GM12878 (cell line): ENCODE data around the gene CTNNBL1. TPM values are rescaled to one million over a fixed set of nuclear protein-coding genes. Genes with fewer than 3 reads are reported as not detected.

Source experiments
- ATAC-seq: fragments of 200-7000 bp; cut with Tn5 transposase; 3 replicates; pipeline ENCODE4 v1.9.1; 2020; ENCODE audit warnings: mild to moderate bottlenecking, moderate library complexity
- BruUV-seq: library from RNA; stranded (reverse); fragments of 400-500 nt; replicated peaks from 2 replicates; lab custom pipeline; 2021; lab: Mats Ljungman, UMichigan
- CTCF ChIA-PET: fragments of 300-600 bp; sonication (Branson Sonifier 250); formaldehyde crosslinking; extraction: SDS; loops from one replicate; lab custom pipeline; 2021; ENCODE audit warnings: inconsistent platforms; lab: Yijun Ruan, JAX
- POLR2A ChIA-PET: fragments of 350-600 bp; formaldehyde crosslinking; extraction: SDS; loops from one replicate; lab custom pipeline; 2021; ENCODE audit warnings: inconsistent platforms; lab: Charles Lee
- RAD21 ChIA-PET: fragments of 300-600 bp; sonication (Branson Sonifier 250); formaldehyde crosslinking; loops from one replicate; lab custom pipeline; 2023; ENCODE audit warnings: antibody characterized with exemption; ENCODE audit not compliant: unreplicated experiment; lab: Charles Lee
- SMC1A ChIA-PET: fragments of 300-600 bp; sonication (Branson Sonifier 250); formaldehyde crosslinking; loops from one replicate; lab custom pipeline; 2023; ENCODE audit not compliant: unreplicated experiment, uncharacterized antibody; lab: Charles Lee
- DNase-seq: peaks from one replicate; pipeline ENCODE4 v3.0.0-alpha.2; 2011; ENCODE audit warnings: low read depth, low spot score
- FAIRE-seq: peaks from 3 replicates; lab custom pipeline; 2011; peaks lifted over from hg19 to GRCh38; lab: Jason Lieb, UNC
- H2AFZ ChIP-seq: 2 replicates; pipeline ENCODE4 v1.6.0; 2011; ENCODE audit warnings: low read depth, low read length, control low read depth; ENCODE audit not compliant: control insufficient read depth
- H3K27ac ChIP-seq: 2 replicates; pipeline ENCODE4 v1.5.1; 2011; ENCODE audit warnings: control low read depth; ENCODE audit not compliant: control insufficient read depth, insufficient read depth
- H3K27me3 ChIP-seq, 2 experiments: replicated peaks in 1 of 2; 2 replicates each; pipeline versions ENCODE4 v1.6.0 to v1.6.1; 2011; ENCODE audit warnings: low read length in 1 of 2; ENCODE audit not compliant: control insufficient read depth in 2 of 2, insufficient read depth in 2 of 2
- H3K36me3 ChIP-seq, 2 experiments: 2 replicates each; pipeline ENCODE4 v1.5.1; 2011; ENCODE audit warnings: low read length in 1 of 2; ENCODE audit not compliant: control insufficient read depth in 2 of 2, insufficient read depth in 2 of 2
- H3K4me1 ChIP-seq: 2 replicates; pipeline ENCODE4 v1.6.1; 2011; ENCODE audit warnings: mild to moderate bottlenecking, low read length, moderate library complexity, mixed read lengths; ENCODE audit not compliant: control insufficient read depth, insufficient read depth
- H3K4me2 ChIP-seq: 2 replicates; pipeline ENCODE4 v1.6.0; 2011; ENCODE audit warnings: control low read depth; ENCODE audit not compliant: control insufficient read depth, insufficient read depth
- H3K4me3 ChIP-seq: fragments of 200-600 bp; sonication (generic); 2 replicates; pipeline ENCODE4 v1.5.1; 2016
- H3K79me2 ChIP-seq: 2 replicates; pipeline ENCODE4 v1.6.0; 2011; ENCODE audit warnings: low read length; ENCODE audit not compliant: control insufficient read depth, insufficient read depth
- H3K9ac ChIP-seq: 2 replicates; pipeline ENCODE4 v1.8.0; 2011; ENCODE audit warnings: low read length, control low read depth, mixed read lengths; ENCODE audit not compliant: control insufficient read depth, insufficient read depth
- H3K9me3 ChIP-seq: replicated peaks from 3 replicates; pipeline ENCODE4 v1.5.1; 2011; ENCODE audit warnings: mild to moderate bottlenecking, low read length; ENCODE audit not compliant: control insufficient read depth, insufficient read depth
- H4K20me1 ChIP-seq: 2 replicates; pipeline ENCODE4 v1.6.0; 2011; ENCODE audit not compliant: control insufficient read depth, insufficient read depth
- BCL3 ChIP-seq: IDR thresholded peaks from 2 replicates; pipeline ENCODE4 v1.6.1; 2011; ENCODE audit warnings: borderline replicate concordance, low read depth, mild to moderate bottlenecking, moderate library complexity, low read length; ENCODE audit not compliant: insufficient read depth, poor library complexity, severe bottlenecking
- CBX5 ChIP-seq: sonication (generic); IDR thresholded peaks from 2 replicates; pipeline ENCODE4 v1.6.1; 2016; ENCODE audit warnings: low read depth, moderate library complexity, mild to moderate bottlenecking, inconsistent platforms
- CHD1 ChIP-seq: IDR thresholded peaks from 2 replicates; pipeline ENCODE4 v1.6.1; 2012; ENCODE audit warnings: low read depth, low read length, improper control_type of control experiment
- CHD2 ChIP-seq: IDR thresholded peaks from 2 replicates; pipeline ENCODE4 v1.6.1; 2011; ENCODE audit warnings: low read depth, low read length, improper control_type of control experiment, borderline replicate concordance
- CTCF ChIP-seq, 3 experiments: IDR thresholded peaks in 2 of 3; conservative IDR thresholded peaks in 1 of 3; 2 replicates each; pipeline ENCODE4 v1.5.1; 2011; ENCODE audit warnings: low read depth in 3 of 3, low read length in 3 of 3, mild to moderate bottlenecking in 3 of 3, control low read depth in 2 of 3, moderate library complexity in 2 of 3, inconsistent platforms in 1 of 3, mixed read lengths in 1 of 3; ENCODE audit not compliant: control insufficient read depth in 2 of 3, insufficient read depth in 1 of 3; ENCODE audit errors: extremely low read depth in 1 of 3
- DPF2 ChIP-seq: fragments of 450-650 bp; IDR thresholded peaks from 2 replicates; pipeline ENCODE4 v1.6.1; 2017; ENCODE audit warnings: mild to moderate bottlenecking
- EGR1 ChIP-seq, 2 experiments: IDR thresholded peaks; 1 replicate in 1 of 2; 2 replicates in 1 of 2; pipeline ENCODE4 v1.6.1; 2011 to 2012; ENCODE audit warnings: low read depth in 2 of 2, low read length in 2 of 2, borderline replicate concordance in 1 of 2, mild to moderate bottlenecking in 1 of 2, moderate library complexity in 1 of 2
- FOS ChIP-seq: IDR thresholded peaks from 3 replicates; pipeline ENCODE4 v1.6.1; 2011; ENCODE audit warnings: borderline replicate concordance; ENCODE audit not compliant: insufficient read length; ENCODE audit errors: extremely low read depth
- SIX5 ChIP-seq: IDR thresholded peaks from 2 replicates; pipeline ENCODE4 v1.6.1; 2011; ENCODE audit warnings: mild to moderate bottlenecking, low read depth, low read length, moderate library complexity; ENCODE audit not compliant: severe bottlenecking
- SMAD1 ChIP-seq: fragments of 450-650 bp; IDR thresholded peaks from 2 replicates; pipeline ENCODE4 v1.6.1; 2018; ENCODE audit warnings: mild to moderate bottlenecking, low read depth; ENCODE audit not compliant: partially characterized antibody
- USF1 ChIP-seq: IDR thresholded peaks from 2 replicates; pipeline ENCODE4 v1.6.1; 2011; ENCODE audit warnings: borderline replicate concordance, low read depth, mild to moderate bottlenecking, moderate library complexity, mixed read lengths, low read length; ENCODE audit not compliant: insufficient read depth; ENCODE audit errors: extremely low read length
- WGBS: methylation state at CpG from one replicate; pipeline ENCODE4 v1.1.6; 2016; ENCODE audit warnings: low lambda C conversion rate; ENCODE audit not compliant: insufficient replicate concordance, insufficient coverage; ENCODE audit errors: missing lambda C conversion rate; 5-methylcytosine and 5-hydroxymethylcytosine counted together
- in situ Hi-C: fragments of 300-500 bp; cut with MboI; formaldehyde crosslinking; loops from 9 replicates; pipeline ENCODE4 v1.14.3; 2018; ENCODE audit warnings: mixed read lengths
- intact Hi-C: fragments of 100-400 bp; cut with micrococcal nuclease; formaldehyde crosslinking; loops from one replicate; pipeline ENCODE4 v1.14.2; 2022; ENCODE audit not compliant: unreplicated experiment
- polyA plus RNA-seq, 11 experiments: library from polyadenylated mRNA; depleted of rRNA in 4 of 11; unstranded in 6 of 11; stranded (reverse) in 5 of 11; fragments of >200 nt; fragmentation: Nextera tagmentation in 4 of 11; fragmentation: Illumina TruSeq in 1 of 11; extraction: Ambion mirVana in 4 of 11; extraction: Trizol in 1 of 11; gene quantifications; 1 replicate in 1 of 11; 2 replicates in 10 of 11; pipeline versions ENCODE4 v1.2.1 to v1.2.3, GENCODE V29; 2011 to 2016; ENCODE audit warnings: inconsistent platforms in 2 of 11, missing spikeins in 2 of 11, low read depth in 1 of 11
- total RNA-seq, 4 experiments: library from RNA; depleted of rRNA in 3 of 4; stranded (reverse); fragments of >200 nt in 3 of 4; fragmentation: Illumina TruSeq in 1 of 4; extraction: Trizol in 1 of 4; gene quantifications; 2 replicates each; pipeline versions ENCODE4 v1.2.1 to v1.2.3, GENCODE V29; 2013 to 2021
- TF ChIP-seq, protein P1 (sequence below): fragments of 450-650 bp; IDR thresholded peaks from 2 replicates; pipeline ENCODE4 v1.6.1; 2018; ENCODE audit warnings: mild to moderate bottlenecking, low read depth, moderate library complexity; ENCODE audit not compliant: partially characterized antibody

Gene CTNNBL1
- total and polyA plus RNA-seq, 10 of the 15 experiments (the other 5 are each of a cell fraction or from before 2014, with no cell fraction given) = 43.1 to 102 (median 67.8) TPM

DNA sequence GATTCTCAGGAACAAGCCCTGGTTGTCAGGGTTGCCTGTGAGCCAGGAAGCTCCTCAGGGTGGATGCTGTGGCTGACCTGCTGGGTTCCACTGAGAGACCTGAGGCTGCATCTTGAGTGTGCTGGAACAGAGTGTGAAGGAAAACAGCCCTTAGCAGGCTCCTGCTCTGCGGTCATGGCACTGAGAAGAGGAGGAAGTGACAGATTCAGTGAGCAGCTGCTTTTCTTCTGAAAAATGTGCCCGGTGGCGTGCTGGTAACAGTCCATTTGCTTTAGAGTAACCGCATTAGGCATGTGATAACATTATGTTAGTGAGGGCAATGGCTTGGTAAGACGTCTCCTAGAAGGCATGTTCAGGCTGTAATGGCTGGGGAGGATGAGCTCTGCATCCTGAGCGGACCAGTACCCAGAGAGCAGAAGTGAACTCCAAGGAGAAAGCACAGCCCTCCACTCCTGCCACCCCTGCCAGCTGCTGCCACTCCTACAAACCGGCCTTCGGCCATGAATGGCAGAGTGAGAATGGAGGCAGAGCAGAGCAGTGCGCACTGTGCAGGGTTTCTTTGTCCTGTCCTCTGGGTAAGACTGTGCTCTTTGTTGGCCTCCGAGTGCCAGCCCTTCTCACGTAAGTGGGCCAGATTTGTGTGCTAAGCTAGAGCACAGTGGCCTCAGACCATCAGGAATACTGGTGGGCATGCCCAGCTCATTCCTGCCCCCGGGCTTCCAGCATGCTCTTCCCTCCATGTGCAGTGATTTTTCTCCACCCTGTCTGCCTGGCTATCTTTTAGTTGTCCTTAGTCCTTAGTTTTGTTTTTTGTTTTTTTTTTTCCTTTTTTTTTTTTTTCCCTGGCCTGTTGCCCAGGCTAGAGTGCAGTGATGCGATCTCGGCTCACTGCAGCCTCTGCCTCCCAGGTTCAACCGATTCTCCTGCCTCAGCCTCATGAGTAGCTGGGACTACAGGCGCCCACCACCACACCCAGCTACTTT, 111.0 kb downstream of the CTNNBL1 start:
- SMC1A ChIA-PET = interaction anchor here (1.0 to 2.7 kb wide), 7 partner anchors 9 to 44 kb away, joined by 3 to 13 read pairs (median 4); no protein-coding TSS in a partner anchor
- 27% methylated on average over 16 of the region's 16 CpGs for WGBS
- peak overlapping the region; percentile 28; the same call in 1 of the 2 replicates for H3K4me3 ChIP-seq
- peak overlapping the region; percentile 30 for H3K9ac ChIP-seq
- no TSS peak for BruUV-seq
- H3K4me2 ChIP-seq = peak overlapping the region; percentile 65
- H3K27ac ChIP-seq = peak overlapping the region; percentile 63
- H2AFZ ChIP-seq = no peak overlapping the region; the same call in 1 of the 2 replicates
- CTCF ChIA-PET = interaction anchor here (1.1 to 1.6 kb wide), 3 partner anchors 10 to 189 kb away, joined by 3 read pairs; no protein-coding TSS in a partner anchor
- POLR2A ChIA-PET = interaction anchor here (0.7 to 0.8 kb wide), 3 partner anchors 17 to 114 kb away, joined by 3 to 5 read pairs (median 3); no protein-coding TSS in a partner anchor
- H3K79me2 ChIP-seq = no peaks in the 10 kb centered on the region
- DNase-seq (peak; percentile 86), ATAC-seq (peak; percentile 90), FAIRE-seq (peak; percentile 84)
- H4K20me1 ChIP-seq = no peaks in the 10 kb centered on the region
- in situ Hi-C loops (no loop called here), intact Hi-C loops (loop anchor here (2.0 to 5.0 kb wide), 2 partner anchors 20 to 187 kb away; no protein-coding TSS in a partner anchor)
- H3K36me3 ChIP-seq = peaks cover 4 to 6% of the 10 kb centered on the region in 2 experiments; a peak in 3 of 4 replicates
- RAD21 ChIA-PET = interaction anchor here (1.0 to 1.5 kb wide), 4 partner anchors 13 to 110 kb away, joined by 3 to 4 read pairs (median 4); no protein-coding TSS in a partner anchor
- H3K4me1 ChIP-seq = peaks cover 37% of the 10 kb centered on the region
- no peaks in the 10 kb centered on the region for H3K9me3 ChIP-seq
- no peaks in the 10 kb centered on the region for H3K27me3 ChIP-seq
- TF ChIP-seq CHD2 (no peak), BCL3 (no peak), FOS (no peak), CBX5 (no peak), DPF2 (peak; percentile 53), USF1 (no peak), CHD1 (no peak), EGR1 (IDR thresholded peaks at IDR 0.05; ENCODE audit: borderline replicate concordance in 1 of 2, low read depth in 2 of 2, low read length in 2 of 2) (no peak), SIX5 (no peak), SMAD1 (no peak), CTCF (IDR thresholded peaks at IDR 0.05 in 2 of 3, conservative IDR thresholded peaks at IDR 0.05 in 1 of 3; ENCODE audit: control insufficient read depth in 2 of 3, extremely low read depth in 1 of 3, insufficient read depth in 1 of 3, low read depth in 3 of 3, low read length in 3 of 3) (no peak)
- TF ChIP-seq, protein P1, sequence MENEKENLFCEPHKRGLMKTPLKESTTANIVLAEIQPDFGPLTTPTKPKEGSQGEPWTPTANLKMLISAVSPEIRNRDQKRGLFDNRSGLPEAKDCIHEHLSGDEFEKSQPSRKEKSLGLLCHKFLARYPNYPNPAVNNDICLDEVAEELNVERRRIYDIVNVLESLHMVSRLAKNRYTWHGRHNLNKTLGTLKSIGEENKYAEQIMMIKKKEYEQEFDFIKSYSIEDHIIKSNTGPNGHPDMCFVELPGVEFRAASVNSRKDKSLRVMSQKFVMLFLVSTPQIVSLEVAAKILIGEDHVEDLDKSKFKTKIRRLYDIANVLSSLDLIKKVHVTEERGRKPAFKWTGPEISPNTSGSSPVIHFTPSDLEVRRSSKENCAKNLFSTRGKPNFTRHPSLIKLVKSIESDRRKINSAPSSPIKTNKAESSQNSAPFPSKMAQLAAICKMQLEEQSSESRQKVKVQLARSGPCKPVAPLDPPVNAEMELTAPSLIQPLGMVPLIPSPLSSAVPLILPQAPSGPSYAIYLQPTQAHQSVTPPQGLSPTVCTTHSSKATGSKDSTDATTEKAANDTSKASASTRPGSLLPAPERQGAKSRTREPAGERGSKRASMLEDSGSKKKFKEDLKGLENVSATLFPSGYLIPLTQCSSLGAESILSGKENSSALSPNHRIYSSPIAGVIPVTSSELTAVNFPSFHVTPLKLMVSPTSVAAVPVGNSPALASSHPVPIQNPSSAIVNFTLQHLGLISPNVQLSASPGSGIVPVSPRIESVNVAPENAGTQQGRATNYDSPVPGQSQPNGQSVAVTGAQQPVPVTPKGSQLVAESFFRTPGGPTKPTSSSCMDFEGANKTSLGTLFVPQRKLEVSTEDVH = no peak
